Measurements from ENCODE around the gene MIEN1.
"Not testable (repeated sequence)": the region's sequence is repeated elsewhere in the genome, so short reads cannot be mapped to it uniquely, and the experiment has no call there.

Gene MIEN1

DNA sequence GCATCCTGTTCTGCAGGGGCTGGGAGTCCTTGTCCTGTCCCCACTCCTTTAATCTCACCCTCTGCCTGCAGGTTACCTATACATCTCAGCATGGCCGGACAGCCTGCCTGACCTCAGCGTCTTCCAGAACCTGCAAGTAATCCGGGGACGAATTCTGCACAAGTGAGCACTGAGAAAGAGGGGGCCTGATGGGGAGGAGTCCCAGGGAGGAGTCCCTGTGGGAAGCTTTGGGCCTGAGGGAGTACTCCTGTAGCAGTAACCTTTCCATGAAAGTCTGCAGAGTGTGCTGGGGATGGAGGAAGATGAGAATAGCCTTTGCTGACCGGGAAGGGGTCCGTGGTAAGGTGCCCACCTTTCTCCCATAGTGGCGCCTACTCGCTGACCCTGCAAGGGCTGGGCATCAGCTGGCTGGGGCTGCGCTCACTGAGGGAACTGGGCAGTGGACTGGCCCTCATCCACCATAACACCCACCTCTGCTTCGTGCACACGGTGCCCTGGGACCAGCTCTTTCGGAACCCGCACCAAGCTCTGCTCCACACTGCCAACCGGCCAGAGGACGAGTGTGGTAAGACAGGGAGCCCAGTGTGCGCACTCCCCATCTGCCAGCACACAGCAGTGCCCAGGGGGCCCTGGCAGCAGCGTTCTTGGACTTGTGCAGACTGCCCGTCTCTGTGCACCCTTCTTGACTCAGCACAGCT, 14.8 kb downstream of the MIEN1 start:
- DNase-seq, result no peak

DNA sequence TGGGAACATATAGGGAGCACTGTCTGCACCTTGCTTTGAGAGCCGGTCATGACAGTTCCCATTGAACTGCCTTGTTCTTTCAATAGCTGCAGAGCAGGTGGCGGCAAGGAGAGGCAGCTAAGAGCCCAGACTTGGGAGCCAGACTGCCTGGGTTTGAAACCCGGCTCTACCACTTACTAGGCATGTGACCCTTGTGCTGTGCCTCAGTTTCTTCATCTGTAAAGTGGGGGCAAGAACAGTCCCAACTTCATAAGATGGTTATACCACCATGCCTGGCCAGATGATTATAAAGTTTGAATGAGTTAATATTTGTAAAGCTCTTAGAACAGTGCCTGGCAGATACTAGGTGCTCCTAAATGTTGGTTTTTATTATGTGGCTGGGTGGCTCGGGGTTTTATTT, 16.1 kb downstream of the MIEN1 start:
- no peak for DNase-seq

DNA sequence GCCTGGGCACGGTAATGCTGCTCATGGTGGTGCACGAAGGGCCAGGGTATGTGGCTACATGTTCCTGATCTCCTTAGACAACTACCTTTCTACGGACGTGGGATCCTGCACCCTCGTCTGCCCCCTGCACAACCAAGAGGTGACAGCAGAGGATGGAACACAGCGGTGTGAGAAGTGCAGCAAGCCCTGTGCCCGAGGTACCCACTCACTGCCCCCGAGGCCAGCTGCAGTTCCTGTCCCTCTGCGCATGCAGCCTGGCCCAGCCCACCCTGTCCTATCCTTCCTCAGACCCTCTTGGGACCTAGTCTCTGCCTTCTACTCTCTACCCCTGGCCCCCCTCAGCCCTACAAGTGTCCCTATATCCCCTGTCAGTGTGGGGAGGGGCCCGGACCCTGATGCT, 18.5 kb downstream of the MIEN1 start:
- no peak for DNase-seq

DNA sequence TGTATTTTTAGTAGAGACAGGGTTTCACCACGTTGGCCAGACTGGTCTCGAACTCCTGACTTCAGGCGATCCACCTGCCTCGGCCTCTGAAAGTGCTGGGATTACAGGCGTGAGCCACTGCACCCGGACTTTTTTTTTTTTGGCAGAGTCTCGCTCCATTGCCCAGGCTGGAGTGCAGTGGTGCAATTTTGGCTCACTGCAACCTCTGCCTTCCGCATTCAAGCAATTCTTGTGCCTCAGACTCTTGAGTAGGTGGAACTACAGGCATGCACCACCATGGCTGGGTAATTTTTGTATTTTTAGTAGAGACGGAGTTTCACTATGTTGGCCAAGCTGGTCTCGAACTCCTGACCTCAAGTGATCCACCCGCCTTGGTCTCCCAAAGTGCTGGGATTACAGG, 19.3 kb downstream of the MIEN1 start:
- DNase-seq, result not testable (repeated sequence)

DNA sequence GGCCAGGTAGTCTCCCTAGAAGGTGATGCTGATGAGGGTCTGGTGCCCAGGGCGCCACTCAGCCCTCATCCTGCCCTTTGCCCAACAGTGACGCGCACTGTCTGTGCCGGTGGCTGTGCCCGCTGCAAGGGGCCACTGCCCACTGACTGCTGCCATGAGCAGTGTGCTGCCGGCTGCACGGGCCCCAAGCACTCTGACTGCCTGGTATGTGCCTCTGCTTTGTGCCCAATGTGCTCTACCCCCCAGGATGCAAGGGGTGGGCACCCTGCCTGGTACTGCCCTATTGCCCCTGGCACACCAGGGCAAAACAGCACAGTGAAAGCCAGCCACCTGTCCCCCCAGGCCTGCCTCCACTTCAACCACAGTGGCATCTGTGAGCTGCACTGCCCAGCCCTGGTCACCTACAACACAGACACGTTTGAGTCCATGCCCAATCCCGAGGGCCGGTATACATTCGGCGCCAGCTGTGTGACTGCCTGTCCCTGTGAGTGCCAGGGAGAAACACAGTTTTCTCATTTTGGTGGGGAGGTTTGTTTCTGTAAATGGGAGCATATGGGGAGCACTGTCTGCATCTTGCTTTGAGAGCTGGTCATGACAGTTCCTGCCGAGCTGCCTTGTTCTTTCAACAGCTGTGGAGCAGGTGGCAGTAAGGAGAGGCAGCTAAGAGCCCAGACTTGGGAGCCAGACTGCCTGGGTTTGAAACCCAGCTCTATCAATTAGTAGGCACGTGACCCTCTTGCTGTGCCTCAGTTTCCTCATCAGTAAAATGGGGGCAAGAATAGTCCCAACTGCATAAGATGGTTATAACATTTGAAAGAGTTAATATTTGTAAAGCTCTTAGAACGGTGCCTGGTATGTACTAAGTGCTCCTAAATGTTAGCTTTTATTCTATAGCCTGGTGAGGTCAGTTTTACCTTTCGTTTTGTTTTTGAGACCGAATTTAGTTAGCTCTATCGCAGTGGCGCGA, 20.1 kb downstream of the MIEN1 start:
- no peak for DNase-seq

DNA sequence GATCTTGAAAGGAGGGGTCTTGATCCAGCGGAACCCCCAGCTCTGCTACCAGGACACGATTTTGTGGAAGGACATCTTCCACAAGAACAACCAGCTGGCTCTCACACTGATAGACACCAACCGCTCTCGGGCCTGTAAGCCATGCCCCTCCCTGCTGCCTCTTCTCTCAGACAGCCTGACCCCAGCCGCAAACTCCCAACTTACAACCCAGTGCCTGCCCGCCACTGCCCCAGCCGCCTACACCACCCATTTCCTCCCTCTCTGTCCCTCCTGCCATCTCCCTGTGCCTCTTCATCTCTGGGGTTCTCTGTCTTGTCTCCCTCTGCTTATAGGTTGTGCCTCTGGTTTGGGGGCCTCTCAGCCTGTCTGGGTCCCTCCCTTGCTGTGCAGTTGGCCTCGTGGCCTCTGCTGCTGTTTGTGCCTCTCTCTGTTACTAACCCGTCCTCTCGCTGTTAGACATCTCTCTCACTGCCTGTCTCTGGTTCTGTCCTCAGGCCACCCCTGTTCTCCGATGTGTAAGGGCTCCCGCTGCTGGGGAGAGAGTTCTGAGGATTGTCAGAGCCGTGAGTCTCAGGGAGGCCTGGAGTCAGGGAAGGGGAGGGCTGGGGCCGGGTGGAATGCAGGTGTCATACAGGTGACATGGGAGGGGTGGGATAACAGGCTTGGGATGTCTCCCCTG, 20.9 kb downstream of the MIEN1 start:
- no peak for DNase-seq

DNA sequence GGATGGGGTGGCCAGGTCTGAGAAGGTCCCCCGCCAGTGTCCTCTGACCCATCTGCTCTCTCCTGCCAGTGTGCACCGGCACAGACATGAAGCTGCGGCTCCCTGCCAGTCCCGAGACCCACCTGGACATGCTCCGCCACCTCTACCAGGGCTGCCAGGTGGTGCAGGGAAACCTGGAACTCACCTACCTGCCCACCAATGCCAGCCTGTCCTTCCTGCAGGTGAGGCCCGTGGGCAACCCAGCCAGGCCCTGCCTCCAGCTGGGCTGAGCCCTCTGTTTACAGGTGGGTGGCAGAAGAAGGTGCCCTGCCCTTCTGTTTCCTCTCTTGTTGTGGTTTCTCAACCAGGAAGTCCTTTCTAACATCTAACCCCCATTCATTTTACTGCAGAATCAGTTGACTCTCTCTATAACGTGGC, 23.4 kb downstream of the MIEN1 start:
- no peak for DNase-seq

DNA sequence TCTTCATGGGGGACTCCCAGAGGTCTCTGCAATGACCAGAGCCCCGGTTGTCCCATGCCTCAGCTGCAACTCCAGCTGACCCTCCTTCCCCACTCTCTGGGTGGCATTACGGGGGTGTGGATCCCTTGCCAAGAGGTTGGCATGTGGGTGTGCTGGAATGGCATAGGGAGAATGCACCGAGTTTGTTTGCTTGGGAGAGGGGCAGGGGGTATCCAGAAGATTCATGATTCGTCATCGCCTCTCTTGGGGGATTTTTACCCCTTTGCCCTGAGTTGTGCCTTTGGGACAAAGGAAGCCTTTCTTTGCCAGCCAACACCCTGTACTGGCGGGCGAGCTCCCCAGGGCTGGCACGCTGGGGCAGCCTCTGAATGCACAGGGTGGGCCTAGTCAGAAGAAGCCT, 23.9 kb downstream of the MIEN1 start:
- no peak for DNase-seq

DNA sequence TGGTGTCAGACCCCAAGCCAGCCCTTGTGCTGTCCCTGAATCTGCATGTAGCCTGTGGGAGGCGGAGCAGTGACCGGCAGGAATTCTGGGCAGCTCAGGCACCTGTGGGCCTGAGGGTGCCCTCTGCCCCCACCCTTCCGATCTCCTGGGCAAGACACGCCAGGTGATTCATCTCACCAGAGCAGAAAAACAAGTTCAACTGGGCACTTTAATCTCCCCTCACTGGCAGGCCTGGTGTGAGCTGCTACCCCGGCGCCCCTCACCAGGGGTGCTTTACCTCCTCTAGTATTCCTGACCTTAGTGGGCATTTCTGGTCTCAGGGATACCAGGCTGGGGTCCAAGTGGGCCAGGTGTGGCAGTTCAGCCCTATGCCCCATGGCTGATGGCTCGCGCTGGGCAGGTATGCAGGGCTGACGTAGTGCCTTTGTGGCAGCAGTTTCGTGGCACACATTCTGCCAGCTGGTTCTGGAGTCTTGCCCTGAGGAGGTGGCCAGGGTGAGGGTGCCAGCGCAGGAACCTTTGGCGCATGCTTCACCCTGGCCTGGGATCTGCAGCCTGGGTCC, 24.5 kb downstream of the MIEN1 start:
- DNase-seq, result no peak

DNA sequence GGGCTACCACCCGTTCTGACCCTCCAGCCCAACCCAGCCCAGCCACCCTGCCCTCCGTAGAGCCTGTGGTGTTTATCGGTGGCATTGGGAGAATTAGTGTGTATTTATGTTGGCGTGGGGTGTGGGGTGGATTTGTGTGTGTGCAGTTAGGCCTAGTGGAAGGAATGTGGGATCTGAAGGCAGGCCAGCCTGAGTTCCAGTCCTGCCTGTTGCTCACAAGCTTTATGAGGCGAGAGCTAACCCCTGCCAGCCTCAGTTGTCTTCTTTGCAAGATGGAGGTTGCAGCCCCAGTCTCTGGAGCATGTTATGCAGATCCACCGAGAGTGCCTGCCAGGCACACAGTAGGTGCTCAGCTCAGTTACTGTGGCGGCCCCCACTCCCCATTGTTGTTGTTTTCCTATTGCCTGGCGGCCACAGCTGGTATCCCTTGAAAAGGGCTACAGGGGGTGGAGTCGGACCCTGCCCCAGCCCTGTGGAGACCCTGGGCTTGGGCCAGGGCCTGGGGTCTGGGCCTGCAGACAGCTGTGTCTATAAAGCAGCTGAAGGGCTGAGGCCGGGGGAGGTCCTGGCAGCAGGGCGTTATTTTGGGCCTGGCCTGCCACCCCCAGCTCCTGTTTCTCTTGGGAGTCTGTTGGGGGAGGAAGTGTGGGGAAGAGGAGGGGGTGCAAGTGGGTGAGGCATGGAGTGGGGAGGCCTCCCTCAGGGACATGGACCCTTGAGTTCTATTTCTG, 25.3 kb downstream of the MIEN1 start:
- DNase-seq, result no peak

DNA sequence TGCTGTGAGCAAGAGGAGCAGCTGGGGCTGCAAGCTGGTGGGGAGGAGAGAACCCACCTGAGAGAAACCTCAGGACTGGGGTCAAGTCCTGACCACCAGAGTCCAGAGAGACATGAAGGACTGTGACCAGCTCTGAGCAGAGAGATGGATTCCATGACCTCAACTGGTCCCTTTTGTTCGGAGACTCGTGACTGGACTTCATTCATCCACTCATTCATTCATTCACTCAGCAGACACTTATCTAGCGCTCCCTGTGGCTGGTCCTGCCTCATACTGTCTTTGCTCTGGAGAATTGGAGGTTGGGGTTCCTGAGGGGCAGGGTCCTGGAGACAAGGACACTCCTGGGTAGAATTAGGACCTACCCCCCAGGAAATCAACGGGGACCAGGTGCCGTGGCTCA, 26.4 kb downstream of the MIEN1 start:
- DNase-seq, result no peak

DNA sequence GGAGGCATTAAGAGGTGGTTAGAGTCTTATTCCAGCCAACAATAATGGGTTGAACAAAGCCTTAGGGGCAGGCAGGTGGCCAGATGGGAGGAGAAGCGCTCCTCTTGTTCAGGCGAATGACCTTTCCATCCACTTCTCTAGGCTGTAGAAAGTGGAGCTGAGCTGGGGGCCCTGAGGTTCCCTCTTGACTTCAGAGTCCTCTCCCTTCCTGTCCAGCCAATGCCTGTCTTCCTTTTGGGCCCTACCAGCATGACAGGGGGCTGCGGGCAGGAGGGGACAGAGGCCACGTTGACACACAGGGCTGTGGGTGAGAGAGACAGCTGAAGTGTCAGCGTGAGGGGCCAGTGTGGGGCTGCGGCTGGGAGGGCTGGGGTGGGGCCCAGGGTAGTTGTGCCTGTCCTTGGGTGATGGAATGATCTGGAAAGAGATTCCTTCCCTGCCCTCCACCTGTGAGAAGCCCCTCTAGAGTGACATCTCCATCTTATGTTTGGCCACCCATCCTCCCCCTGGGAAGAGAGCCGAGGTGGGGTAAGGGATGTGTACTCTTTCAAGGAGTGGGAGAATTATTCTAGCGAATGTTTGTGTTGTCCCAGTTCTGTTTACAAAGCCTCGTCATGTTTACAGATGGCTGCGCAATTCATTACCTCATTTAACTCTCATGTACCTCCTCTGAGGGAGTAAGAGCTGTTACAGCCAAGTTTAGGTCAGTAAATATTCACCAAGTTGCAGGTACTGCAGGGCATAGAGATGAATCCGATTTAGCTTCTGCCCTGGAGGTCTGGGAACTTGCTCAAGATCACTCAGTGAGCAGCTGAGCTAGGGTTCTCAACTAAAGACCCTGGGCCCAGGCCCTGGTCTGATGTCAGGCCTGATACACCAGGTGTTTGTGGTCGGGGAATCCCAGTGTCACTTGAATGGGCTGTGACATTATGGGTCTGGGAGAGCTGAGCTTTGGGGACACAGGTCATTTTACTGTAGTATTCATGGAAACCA, 27.1 kb downstream of the MIEN1 start:
- DNase-seq, result no peak

DNA sequence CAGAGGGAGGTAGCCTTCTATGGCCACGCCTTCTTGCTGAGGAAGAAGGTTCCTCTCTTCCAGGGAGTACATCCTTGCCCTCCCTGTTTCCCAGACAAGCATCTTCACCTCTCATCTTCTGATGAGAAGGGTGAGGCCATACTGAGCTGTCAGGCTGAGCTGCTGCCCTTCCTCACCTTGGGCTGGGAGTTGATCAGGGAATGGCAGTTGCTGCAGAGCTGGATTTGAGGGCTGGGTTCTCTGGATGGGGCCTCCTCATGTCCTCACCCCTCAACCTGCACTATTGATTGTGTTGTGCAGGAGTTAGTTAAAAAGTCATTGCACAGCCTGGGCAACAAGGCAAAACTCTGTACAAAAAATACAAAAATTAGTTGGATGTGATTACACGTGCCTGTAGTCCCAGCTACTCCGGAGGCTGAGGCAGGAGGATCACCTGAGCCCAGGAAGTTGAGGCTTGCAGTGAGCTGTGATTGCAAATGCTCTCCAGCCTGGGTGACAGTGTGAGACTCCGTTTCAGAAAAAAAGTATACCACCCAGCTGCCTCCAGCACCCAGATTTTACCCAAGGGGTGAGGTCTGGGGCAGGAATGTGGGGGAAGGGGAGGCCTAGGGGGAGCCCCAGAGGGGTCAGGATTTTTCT, 28.4 kb downstream of the MIEN1 start:
- no peak for DNase-seq

DNA sequence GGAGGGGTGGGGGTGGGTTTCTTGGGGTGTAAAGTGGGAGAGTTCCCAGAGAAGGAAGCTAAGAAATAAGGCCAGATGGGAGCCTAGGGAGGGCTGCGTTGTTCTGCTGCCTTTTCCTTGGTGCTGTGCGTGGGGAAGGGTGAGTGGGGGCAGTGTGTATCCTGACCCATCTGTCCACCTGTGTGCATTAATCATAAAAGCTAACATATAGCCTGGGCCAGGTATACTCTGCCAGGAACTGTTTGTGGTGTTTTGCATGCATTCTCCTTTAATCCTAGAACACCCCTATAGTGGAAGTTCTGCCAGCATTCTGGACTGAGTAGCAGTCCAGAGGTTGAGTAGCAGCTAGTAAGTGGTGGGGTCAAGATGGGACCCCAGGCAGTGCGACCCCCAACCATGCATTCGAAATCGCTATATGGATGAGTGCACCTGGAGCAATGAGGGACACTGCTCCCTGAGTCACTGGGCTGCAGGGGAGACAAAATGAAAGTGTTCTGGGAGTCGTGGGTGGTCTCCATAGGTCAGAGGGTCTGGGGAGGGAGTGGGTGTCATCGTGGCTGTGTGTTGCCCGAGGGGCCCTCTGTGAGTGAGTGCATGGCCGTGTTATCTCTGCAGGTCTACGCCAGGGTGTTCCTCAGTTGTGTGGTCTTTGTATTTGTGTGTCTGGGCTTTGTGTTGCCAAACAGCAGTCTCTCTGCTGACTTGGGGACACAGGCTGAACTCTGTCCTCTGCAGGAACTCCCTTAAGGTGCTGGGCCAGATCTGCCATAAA, 29.1 kb downstream of the MIEN1 start:
- no peak for DNase-seq

DNA sequence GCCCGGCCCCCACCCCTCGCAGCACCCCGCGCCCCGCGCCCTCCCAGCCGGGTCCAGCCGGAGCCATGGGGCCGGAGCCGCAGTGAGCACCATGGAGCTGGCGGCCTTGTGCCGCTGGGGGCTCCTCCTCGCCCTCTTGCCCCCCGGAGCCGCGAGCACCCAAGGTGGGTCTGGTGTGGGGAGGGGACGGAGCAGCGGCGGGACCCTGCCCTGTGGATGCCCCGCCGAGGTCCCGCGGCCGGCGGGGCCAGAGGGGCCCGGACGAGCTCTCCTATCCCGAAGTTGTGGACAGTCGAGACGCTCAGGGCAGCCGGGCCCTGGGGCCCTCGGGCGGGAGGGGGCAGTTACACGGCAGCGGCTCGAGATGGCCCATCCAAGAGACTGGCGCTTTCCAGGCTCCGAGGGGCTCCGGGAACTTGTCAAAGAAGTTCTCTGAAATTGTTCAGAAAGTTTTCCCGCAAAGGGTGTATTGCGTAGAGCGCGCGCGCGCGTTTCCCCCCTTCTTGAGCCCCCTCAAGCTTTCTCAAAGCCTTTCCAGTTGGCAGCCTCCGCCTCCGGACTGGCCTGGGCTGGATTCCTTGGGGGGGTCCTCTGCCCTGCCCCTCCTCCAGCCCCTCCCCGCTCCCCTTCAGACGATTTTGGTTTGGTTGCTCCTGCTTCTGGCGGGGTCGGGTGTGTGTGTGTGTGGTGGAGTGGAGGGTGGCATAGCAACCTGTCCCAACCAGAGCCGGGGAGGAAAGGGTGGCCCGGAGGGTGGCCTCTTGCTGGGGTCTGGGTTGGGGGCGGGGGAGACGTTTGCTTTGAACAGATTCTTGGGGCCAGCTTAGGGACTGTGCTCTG, 30.0 kb downstream of the MIEN1 start:
- no peak for DNase-seq

DNA sequence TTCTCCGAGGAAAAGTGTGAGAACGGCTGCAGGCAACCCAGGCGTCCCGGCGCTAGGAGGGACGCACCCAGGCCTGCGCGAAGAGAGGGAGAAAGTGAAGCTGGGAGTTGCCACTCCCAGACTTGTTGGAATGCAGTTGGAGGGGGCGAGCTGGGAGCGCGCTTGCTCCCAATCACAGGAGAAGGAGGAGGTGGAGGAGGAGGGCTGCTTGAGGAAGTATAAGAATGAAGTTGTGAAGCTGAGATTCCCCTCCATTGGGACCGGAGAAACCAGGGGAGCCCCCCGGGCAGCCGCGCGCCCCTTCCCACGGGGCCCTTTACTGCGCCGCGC, 30.5 kb downstream of the MIEN1 start, which contains the start of gene ERBB2:
ERBB2 (plus strand) TSS at position 247 of the 330 bp plus-strand sequence. CDS start 175 bp downstream, outside the sequence.
- DNase-seq, result no peak

DNA sequence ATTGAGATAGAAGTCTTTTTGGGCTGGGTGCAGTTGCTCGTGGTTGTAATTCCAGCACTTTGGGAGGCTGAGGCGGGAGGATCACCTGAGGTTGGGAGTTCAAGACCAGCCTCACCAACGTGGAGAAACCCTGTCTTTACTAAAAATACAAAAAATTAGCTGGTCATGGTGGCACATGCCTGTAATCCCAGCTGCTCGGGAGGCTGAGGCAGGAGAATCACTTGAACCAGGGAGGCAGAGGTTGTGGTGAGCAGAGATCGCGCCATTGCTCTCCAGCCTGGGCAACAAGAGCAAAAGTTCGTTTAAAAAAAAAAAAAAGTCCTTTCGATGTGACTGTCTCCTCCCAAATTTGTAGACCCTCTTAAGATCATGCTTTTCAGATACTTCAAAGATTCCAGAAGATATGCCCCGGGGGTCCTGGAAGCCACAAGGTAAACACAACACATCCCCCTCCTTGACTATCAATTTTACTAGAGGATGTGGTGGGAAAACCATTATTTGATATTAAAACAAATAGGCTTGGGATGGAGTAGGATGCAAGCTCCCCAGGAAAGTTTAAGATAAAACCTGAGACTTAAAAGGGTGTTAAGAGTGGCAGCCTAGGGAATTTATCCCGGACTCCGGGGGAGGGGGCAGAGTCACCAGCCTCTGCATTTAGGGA, 31.0 kb downstream of the MIEN1 start:
- not testable (repeated sequence) for DNase-seq

DNA sequence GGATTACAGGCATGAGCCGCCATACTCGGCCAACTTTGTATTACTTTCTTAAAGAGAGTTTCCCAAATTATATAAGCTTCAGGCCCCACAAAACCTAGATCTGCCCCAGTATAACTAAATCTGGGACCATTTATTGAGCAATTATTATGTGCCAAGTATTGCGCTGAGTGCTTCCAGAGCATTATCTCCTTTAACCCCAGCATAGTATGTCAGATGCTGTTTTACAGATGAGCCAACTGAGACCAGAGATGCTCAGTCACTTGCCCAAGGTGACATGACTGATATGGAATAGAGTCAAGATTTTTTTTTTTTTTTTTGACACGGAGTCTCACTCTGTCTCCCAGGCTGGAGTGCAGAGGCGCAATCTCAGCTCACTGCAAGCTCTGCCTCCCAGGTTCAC, 32.4 kb downstream of the MIEN1 start:
- no peak for DNase-seq

Measured in cerebellar nuclear complex (tissue), 1 donor.